NCI-H2029 treated with DMSO at 0.1 percent for 48 hours (cell line): Measurements from ENCODE around the gene GPR61.

Experiments used
- DNase-seq: peaks from one replicate; lab custom pipeline; 2025; lab: John Stamatoyannopoulos, UW

The GPR61 gene

DNA sequence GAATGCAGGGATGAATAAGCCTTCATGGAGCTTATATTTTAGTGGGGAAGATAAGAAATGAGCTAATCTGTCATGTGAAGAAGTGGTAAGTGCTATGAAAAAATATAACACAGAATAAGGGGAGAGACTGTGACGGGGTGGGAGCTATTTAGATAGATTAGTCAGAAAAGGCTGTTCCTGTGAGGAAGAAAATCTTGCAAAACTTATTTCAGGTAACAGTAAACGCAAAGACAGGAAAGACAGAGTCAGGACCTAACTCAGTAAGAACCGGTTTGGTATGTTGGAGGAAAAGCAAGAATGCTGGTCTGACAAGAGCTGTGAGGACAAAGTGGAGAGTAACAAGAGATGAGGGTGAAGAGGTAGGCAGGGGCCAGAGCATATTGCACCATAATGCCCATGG lies 30.7 kb downstream of the GPR61 start:
- DNase-seq = no peak

DNA sequence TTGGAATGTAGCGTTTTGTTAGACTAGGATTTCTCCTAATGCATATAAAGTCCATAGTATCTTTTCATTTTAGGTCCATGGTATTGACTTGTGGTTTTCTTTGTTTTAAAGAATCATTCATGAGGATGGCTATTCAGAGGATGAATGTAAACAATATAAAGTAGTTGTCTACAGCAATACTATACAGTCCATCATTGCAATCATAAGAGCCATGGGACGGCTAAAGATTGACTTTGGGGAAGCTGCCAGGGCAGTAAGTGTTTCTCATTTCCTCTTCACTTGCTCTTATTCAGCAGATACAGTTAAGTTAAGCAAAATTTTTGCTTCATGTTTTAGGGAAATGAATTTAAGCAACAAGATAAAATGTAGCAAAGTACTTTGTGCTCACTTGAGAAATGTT lies 34.1 kb downstream of the GPR61 start:
- DNase-seq = no peak

DNA sequence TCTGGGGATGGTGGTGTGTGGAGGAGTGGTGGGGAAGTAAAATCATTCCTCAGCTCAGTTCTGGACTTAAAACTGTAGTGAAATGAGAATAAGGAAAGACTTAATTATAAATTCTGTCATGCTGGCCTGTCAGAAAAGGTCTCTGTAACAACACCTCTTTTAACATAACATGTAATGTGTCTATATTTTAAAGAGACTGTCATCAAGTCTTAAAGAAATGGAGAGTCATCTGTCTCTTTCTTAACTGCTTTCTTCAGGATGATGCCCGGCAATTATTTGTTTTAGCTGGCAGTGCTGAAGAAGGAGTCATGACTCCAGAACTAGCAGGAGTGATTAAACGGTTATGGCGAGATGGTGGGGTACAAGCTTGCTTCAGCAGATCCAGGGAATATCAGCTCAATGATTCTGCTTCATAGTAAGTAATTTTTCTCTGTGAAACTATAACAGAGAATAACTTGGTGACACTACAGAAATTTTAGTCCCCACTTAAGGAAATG lies 39.3 kb downstream of the GPR61 start:
- no peak for DNase-seq

DNA sequence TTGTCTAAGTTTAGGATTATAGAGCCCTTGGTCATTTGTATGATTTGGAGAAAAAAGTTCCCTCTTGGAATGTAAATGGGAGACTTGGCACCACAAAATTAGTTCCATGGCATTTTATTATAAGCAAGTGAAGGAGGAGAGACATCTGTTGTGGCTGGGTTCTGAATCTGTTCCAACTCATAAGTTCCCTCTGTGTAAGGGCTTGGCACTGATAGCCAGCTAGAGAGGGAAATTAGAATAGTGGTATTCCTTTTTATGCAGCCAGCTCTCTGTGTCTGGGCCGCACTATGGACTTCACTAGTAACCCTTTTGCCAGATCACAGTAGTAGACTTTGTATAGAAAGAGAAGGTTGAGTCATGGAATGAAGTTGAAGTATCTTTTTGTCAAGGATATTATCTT lies 39.8 kb downstream of the GPR61 start:
- no peak for DNase-seq

DNA sequence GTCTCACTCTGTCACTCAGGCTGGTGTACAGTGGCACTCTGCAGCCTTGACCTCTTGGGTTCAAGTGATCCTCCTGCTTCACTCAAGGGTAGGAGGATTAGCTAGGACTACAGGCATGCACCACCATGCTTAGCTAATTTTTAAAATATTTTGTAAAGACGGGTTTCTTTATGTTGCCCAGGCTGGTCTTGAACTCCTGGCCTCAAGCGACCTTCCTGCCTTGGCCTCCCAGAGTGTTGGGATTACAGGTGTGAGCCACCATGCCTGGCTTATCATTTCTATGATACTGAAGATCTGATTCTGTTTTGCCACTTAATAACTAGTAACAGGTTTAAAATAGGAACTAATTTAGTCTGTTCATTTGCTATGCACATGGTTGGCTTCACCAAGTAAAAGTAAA lies 42.3 kb downstream of the GPR61 start:
- no peak for DNase-seq

DNA sequence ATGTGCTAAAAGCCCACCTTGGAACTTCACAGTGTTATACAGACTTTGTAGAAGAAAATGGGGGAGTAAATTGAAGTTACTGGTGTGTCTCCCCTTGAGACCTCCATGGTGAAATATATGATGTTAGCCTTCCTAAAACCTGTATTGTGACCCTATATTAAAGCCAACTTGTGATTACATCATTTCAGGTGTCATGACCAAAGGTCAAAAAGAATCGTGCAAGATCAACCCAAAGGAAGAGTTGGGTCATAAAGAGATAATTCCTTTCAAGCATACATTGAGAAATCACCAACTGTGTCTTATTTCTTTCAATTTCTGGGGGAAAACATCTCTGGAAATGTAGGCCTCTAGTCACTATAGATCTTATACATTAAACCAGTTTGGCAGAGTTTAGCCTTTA lies 45.1 kb downstream of the GPR61 start:
- no peak for DNase-seq

DNA sequence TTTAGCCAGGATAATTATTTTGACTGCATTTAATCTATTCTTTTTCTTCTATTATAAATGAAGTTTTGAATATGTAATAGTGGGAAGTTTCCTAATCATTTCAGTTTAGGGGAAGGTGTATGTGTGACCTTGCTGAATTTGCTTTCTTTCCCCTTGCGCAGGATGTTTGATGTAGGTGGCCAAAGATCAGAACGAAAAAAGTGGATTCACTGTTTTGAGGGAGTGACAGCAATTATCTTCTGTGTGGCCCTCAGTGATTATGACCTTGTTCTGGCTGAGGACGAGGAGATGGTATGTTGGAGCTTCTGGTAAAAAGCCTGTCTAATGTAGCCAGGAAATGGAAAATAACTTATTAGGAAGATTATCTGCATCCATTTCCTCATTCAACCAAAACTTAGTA lies 46.4 kb downstream of the GPR61 start:
- DNase-seq = no peak

DNA sequence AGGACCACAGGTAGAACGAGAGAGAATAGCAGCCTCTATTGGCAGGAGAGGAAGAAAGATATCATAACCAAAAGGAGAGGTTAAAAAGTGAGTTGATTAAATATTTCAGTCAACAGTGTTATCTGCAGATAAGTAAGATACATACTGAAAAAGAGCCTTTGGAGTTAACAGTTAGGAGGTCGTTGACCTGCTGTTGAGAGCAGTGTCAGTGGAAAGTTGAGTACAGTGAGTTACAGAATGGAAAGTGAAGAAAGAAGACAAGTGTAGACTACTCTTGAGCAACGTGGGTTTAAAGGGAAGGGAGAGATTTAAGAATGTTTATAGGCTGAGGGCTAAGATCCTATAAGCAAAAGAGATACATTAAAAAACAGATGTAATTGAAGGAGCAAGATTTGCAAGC lies 49.5 kb downstream of the GPR61 start:
- no peak for DNase-seq

DNA sequence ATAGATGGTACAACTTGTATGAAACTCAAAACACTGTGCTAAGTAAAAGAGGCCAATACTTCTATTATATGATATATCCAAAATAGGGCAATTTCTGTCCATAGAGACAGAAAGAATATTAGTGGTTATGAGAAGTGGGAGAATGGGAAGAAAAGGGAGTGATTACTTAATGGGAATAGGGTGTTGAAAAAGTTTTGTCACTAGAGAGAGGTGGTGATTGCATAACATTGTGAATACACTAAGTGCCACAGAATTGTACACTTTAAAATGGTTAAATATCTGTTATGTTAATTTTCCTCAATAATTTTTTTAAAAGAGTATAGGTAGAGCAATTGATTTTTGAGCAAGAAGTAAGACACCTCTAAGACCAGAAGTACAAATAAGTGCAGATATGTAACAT lies 50.0 kb downstream of the GPR61 start:
- no peak for DNase-seq

DNA sequence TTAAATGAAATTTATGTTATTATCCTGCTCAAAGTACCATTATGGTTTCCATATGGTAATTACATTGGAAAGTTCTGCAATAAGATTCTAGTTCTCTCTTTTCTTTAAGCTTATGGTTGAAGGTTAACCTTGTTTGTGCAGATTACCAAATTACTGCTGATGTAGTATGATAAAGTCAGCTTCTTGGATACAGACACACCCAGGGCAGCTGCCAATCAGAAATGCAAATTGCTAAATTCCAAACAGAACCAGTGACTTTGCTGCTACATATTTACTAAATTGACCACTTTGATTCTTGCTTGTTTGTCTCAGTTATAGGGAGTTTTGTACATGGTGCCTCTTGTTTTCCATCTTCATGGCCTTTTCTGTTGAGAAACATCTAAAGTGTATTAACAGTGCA lies 53.2 kb downstream of the GPR61 start:
- DNase-seq = no peak

DNA sequence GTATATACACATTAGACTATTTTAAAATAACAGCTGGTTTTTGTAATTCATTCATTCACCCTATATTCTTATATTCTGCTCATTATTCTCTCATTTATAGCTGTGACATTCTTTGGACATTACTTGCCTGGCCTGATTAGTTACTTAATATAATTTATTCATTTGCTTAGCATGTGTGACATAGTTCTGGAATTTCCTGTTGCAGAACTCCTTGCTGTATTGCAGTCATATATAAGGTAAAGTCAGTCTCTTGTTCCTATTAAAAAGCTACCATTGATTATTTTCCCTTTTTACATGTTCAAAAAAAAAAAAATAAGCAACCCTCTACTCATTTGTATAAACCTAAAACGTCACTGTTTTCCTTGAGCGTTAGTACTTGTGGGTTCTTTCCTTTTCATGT lies 55.9 kb downstream of the GPR61 start:
- DNase-seq = no peak
